Measurements from ENCODE around the gene NAGK.
"Not testable (repeated sequence)": the region's sequence is repeated elsewhere in the genome, so short reads cannot be mapped to it uniquely, and the experiment has no call there.

NAGK gene

DNA sequence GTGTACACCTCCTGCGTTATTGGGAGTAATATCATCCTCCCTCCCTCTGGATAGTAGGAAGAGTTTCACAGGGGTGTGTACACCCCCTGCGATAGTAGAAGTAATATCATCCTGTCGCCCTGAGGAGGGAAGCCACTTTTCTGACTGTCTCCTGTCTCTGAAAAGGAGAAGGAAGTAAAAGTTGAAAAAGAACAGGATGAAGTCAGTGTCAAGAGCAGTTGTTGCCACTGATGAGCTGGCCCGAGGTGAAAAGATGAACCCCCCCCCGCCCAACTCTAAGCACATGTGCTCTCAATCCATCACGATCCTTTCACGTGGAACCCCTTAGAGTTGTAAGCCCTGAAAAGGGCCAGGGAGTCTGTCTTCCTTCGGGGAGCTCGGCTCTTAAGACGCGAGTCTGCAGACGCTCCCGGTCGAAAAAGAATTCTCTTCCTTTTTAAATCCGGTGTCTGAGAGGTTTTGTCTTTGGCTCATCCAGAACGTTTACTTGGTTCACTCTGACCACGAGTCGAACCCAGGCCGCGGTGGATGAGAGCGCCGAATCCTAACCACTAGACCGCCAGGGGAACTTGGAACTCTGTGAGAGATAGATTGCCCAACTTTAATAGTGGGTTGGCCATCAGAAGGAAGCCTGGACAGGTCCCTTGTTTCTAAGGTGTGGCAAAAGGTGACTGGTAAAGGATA is 22.4 kb upstream of the NAGK start:
- no peak overlapping the region for H3K4me3 ChIP-seq (ENCODE audit: insufficient read depth, low read length, poor library complexity, severe bottlenecking)
- TF ChIP-seq EZH2phosphoT487 (conservative IDR thresholded peaks at IDR 0.05; ENCODE audit: low read length): no peak
- no peak for TF ChIP-seq CTCF (IDR thresholded peaks at IDR 0.05; ENCODE audit: insufficient read depth, low read length, poor library complexity, severe bottlenecking)
- no peaks in the 10 kb centered on the region for H3F3A ChIP-seq (ENCODE audit: insufficient read depth)
- no peaks in the 10 kb centered on the region for H3K79me2 ChIP-seq (ENCODE audit: insufficient read depth, low read length)
- no peaks in the 10 kb centered on the region for H3K27me3 ChIP-seq (ENCODE audit: low read length)
- no peaks in the 10 kb centered on the region for H3K36me3 ChIP-seq (ENCODE audit: low read length)
- no peak overlapping the region for H3K27ac ChIP-seq (ENCODE audit: low read depth, low read length)
- no peaks in the 10 kb centered on the region for H3K9me2 ChIP-seq (replicated peaks; ENCODE audit: insufficient read depth, low read length)
- no peaks in the 10 kb centered on the region for H3K9me3 ChIP-seq (ENCODE audit: insufficient read depth, low read length)
- no peak overlapping the region for H2AFZ ChIP-seq (ENCODE audit: low read depth, low read length, severe bottlenecking)
- no peaks in the 10 kb centered on the region for H4K20me1 ChIP-seq (ENCODE audit: low read depth, low read length)
- no peak overlapping the region for H3K9ac ChIP-seq (ENCODE audit: low read length)
- H3K4me2 ChIP-seq (ENCODE audit: low read depth, low read length, poor library complexity, severe bottlenecking): no peak overlapping the region

DNA sequence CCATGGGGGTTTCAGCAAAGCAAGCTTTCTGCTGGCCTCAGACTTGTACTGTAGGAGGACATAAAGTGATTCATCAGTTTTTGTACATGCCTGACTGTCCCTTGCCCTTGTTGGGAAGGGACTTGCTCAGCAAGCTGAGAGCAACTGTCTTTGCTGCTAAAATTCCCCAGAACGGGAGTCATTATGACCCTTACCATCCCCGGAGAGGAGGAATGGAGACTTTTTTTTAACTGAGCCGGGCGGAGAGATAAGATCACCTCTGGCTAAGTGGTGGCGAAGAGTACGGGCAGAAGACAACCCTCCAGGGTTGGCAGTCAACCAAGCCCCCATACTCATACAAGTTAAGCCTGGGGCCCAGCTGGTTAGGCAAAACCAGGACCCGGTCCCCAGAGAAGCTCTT is 20.4 kb upstream of the NAGK start:
- no peaks in the 10 kb centered on the region for H3K79me2 ChIP-seq (ENCODE audit: insufficient read depth, low read length)
- no peaks in the 10 kb centered on the region for H3K9me3 ChIP-seq (ENCODE audit: insufficient read depth, low read length)
- no peak overlapping the region for H3K4me3 ChIP-seq (ENCODE audit: insufficient read depth, low read length, poor library complexity, severe bottlenecking)
- H3K4me2 ChIP-seq (ENCODE audit: low read depth, low read length, poor library complexity, severe bottlenecking): no peak overlapping the region
- H2AFZ ChIP-seq (ENCODE audit: low read depth, low read length, severe bottlenecking): no peak overlapping the region
- no peaks in the 10 kb centered on the region for H3F3A ChIP-seq (ENCODE audit: insufficient read depth)
- H4K20me1 ChIP-seq (ENCODE audit: low read depth, low read length): no peaks in the 10 kb centered on the region
- H3K9ac ChIP-seq (ENCODE audit: low read length): no peak overlapping the region
- H3K9me2 ChIP-seq (replicated peaks; ENCODE audit: insufficient read depth, low read length): no peaks in the 10 kb centered on the region
- no peak overlapping the region for H3K27ac ChIP-seq (ENCODE audit: low read depth, low read length)
- no peaks in the 10 kb centered on the region for H3K36me3 ChIP-seq (ENCODE audit: low read length)
- H3K27me3 ChIP-seq (ENCODE audit: low read length): no peaks in the 10 kb centered on the region
- no peak for TF ChIP-seq CTCF (IDR thresholded peaks at IDR 0.05; ENCODE audit: insufficient read depth, low read length, poor library complexity, severe bottlenecking)
- no peak for TF ChIP-seq EZH2phosphoT487 (conservative IDR thresholded peaks at IDR 0.05; ENCODE audit: low read length)

- H3F3A ChIP-seq (ENCODE audit: insufficient read depth); H3K9me2 ChIP-seq (replicated peaks; ENCODE audit: insufficient read depth, low read length); H4K20me1 ChIP-seq (ENCODE audit: low read depth, low read length); H2AFZ ChIP-seq (ENCODE audit: low read depth, low read length, severe bottlenecking); H3K9ac ChIP-seq (ENCODE audit: low read length); H3K27me3 ChIP-seq (ENCODE audit: low read length); H3K4me3 ChIP-seq (ENCODE audit: insufficient read depth, low read length, poor library complexity, severe bottlenecking); H3K27ac ChIP-seq (ENCODE audit: low read depth, low read length); H3K4me2 ChIP-seq (ENCODE audit: low read depth, low read length, poor library complexity, severe bottlenecking); H3K9me3 ChIP-seq (ENCODE audit: insufficient read depth, low read length); H3K79me2 ChIP-seq (ENCODE audit: insufficient read depth, low read length); H3K36me3 ChIP-seq (ENCODE audit: low read length): not testable (repeated sequence)
Observed at GRCh38 chr2:71049704-71050360, 18.6 kb upstream of the NAGK start.

DNA sequence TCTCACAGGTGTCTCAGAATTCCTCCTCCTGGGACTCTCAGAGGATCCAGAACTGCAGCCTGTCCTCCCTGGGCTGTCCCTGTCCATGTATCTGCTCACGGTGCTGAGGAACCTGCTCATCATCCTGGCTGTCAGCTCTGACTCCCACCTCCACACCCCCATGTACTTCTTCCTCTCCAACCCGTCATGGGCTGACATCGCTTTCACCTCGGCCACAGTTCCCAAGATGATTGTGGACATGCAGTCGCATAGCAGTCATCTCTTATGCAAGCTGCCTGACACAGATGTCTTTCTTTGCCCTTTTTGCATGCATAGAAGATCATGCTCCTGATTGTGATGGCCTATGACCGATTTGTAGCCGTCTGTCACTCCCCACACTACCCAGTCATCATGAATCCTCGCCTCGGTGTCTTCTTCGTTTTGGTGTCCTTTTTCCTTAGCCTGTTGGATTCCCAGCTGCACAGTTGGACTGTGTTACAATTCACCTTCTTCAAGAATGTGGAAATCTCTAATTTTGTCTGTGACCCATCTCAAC is 13.2 kb upstream of the NAGK start:
- H3K9ac ChIP-seq (ENCODE audit: low read length); H3K4me3 ChIP-seq (ENCODE audit: insufficient read depth, low read length, poor library complexity, severe bottlenecking); H3F3A ChIP-seq (ENCODE audit: insufficient read depth); H3K9me3 ChIP-seq (ENCODE audit: insufficient read depth, low read length); H4K20me1 ChIP-seq (ENCODE audit: low read depth, low read length); H3K36me3 ChIP-seq (ENCODE audit: low read length); H3K27me3 ChIP-seq (ENCODE audit: low read length); H3K9me2 ChIP-seq (replicated peaks; ENCODE audit: insufficient read depth, low read length); H2AFZ ChIP-seq (ENCODE audit: low read depth, low read length, severe bottlenecking); H3K4me2 ChIP-seq (ENCODE audit: low read depth, low read length, poor library complexity, severe bottlenecking); H3K79me2 ChIP-seq (ENCODE audit: insufficient read depth, low read length); H3K27ac ChIP-seq (ENCODE audit: low read depth, low read length): not testable (repeated sequence)

Measured in SU-DHL-6 (cell line).